ENCODE data around the gene LIMS3.
"Not testable (repeated sequence)": the region's sequence is repeated elsewhere in the genome, so short reads cannot be mapped to it uniquely, and the experiment has no call there.

LIMS3 gene

GRCh38 chr2:109924481-109924880 is 26.0 kb downstream of the LIMS3 start:
- DNase-seq (ENCODE audit: low read depth in 3 of 3): not testable (repeated sequence)

DNA sequence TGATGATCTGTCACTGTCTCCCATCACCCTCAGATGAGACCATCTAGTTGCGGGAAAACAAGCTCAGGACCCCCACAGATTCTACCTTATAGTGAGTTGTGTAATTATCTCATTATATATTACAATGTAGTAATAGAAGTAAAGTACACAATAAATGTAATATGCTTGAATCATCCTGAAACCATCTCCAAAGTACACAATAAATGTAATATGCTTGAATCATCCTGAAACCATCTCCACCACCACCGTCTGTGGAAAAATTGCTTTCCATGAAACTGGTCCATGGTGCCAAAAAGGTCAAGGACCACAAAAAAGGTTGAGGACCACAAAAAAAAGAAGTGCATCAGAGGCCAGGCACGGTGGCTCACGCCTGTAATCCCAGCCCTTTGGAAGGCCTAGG is 29.3 kb downstream of the LIMS3 start:
- DNase-seq (ENCODE audit: low read depth in 3 of 3): not testable (repeated sequence)

DNA sequence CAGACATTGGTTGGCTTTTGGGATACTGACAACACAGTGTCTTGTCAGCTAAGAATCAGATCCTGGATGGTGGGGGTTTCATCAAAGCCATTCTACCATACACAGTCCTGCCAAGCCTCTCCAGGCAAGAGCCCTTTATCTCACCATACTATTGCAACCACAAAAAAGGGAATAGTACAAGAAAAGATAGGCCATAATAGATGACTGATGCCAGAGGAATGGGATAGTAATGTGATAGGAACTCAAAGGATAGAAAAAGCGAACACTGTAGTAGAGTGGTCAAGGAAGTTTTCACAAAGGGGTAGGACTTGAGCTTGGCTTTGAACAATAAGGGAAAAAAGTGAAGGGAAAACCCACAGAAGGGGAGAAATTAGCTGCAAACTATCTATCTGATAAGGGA is 30.7 kb downstream of the LIMS3 start:
- DNase-seq (ENCODE audit: low read depth in 3 of 3): not testable (repeated sequence)

- not testable (repeated sequence) for DNase-seq (ENCODE audit: low read depth in 3 of 3)
Observed at GRCh38 chr2:109936534-109936933, 38.0 kb downstream of the LIMS3 start.

DNA sequence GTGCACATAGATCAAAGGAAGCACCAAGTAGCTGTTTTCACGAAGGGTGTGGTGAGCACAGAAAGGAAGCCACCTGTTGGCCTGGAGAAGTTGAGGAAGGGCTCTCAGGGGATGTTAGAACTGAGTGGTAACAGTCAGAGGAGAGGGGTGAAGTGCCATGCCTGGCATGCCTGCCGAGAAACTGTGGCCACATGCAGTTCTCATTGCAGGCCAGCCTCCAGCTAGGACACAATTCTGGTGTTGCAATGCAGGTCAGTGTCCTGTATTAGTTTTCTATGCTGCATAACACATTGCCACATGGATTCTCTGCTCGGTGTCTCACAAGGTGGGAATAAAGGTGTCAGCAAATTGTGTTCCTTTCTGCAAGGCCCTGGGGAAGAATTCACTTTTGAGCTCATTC is 46.9 kb downstream of the LIMS3 start:
- DNase-seq (ENCODE audit: low read depth in 3 of 3): not testable (repeated sequence)

DNA sequence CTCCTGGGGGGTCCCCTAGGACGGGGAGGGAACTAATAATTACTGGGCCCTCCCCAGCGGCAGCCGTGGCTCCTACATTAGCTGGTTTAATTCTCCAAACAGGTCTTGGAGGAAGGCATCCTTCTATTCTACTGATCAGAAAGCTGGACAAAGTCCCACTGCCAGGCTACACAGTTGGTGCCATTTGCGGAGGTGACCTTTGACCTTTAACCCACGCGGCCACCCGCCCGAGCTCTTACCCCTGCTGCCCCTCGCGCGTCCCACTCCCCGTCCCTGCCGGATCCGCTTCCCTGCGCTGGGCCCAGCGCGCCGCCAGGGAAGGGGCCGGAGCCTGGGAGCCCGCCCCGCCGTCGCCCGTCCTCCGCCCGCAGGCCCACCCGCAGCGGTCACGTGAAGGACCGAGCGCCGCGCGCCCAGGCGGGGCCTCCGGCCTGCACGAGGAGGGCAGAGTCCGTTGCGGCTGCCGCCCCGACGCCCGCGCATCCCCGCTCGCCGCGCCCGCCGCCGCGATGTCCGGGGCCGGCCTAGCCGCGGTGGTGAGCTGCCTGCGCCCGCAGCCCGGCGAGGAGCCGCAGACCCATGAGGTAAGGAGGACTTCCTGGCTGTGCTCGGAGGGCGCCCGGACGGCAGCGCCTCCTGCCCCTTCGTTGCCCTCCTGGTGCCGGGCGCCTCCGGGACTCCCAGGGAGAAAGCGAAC is 48.9 kb downstream of the LIMS3 start:
- not testable (repeated sequence) for DNase-seq (ENCODE audit: low read depth in 3 of 3)

GRCh38 chr2:109947959-109948520 is 49.6 kb downstream of the LIMS3 start:
- DNase-seq (ENCODE audit: low read depth in 3 of 3): not testable (repeated sequence)

- DNase-seq (ENCODE audit: low read depth in 3 of 3): not testable (repeated sequence)
Observed at GRCh38 chr2:109950146-109950843, 51.8 kb downstream of the LIMS3 start.

- not testable (repeated sequence) for DNase-seq (ENCODE audit: low read depth in 3 of 3)
Observed at GRCh38 chr2:109963942-109964341, 65.5 kb downstream of the LIMS3 start.

- not testable (repeated sequence) for DNase-seq (ENCODE audit: low read depth in 3 of 3)
Observed at GRCh38 chr2:109965482-109965881, 67.0 kb downstream of the LIMS3 start.

GRCh38 chr2:109966107-109966736 is 67.7 kb downstream of the LIMS3 start:
- DNase-seq (ENCODE audit: low read depth in 3 of 3): not testable (repeated sequence)

- not testable (repeated sequence) for DNase-seq (ENCODE audit: low read depth in 3 of 3)
Observed at GRCh38 chr2:109966858-109967257, 68.4 kb downstream of the LIMS3 start.

GRCh38 chr2:109969864-109970263 is 71.4 kb downstream of the LIMS3 start:
- DNase-seq (ENCODE audit: low read depth in 3 of 3): not testable (repeated sequence)

DNA sequence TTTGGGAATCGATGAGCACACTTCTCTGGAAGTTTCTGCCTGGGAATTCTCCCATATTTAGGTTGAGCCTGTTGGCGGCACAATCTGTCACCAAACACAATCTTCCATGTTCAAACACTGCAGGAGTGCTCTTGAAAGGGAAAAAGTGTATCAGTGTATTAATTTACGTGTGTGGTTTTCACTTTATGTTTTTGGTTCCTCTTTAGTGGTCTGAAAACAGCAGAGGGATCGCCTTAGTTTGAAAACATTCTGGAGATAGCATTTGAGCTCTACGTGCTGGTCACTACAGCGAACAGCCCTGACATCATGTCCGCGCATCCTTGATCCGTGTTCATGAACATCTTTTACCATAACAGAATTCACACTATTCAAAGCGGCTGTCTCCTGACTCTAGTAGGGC is 73.2 kb downstream of the LIMS3 start:
- not testable (repeated sequence) for DNase-seq (ENCODE audit: low read depth in 3 of 3)
